Measurements from ENCODE around the gene CCN5. TPM values are rescaled to one million over a fixed set of nuclear protein-coding genes. Genes with fewer than 3 reads are reported as not detected.

CCN5 gene
- polyA plus RNA-seq, 2 donors, result 24.5 to 48.2 TPM

- Histone ChIP-seq H3K4me3 (ENCODE audit: low read depth in 1 of 2, low read length in 2 of 2) (no peak overlapping the region), H3K36me3 (ENCODE audit: control insufficient read depth in 2 of 2, insufficient read depth in 2 of 2, low read length in 1 of 2) (no peaks in the 10 kb centered on the region), H3K9me3 (ENCODE audit: control insufficient read depth in 2 of 2, insufficient read depth in 1 of 2, low read depth in 1 of 2, low read length in 1 of 2) (no peaks in the 10 kb centered on the region), H3K27ac (ENCODE audit: low read depth in 2 of 2, low read length in 1 of 2) (no peak overlapping the region), H3K27me3 (ENCODE audit: control insufficient read depth in 1 of 2, insufficient read depth in 2 of 2, low read length in 2 of 2) (no peaks in the 10 kb centered on the region), H3K4me1 (ENCODE audit: control insufficient read depth in 2 of 2, insufficient read depth in 2 of 2, low read length in 1 of 2) (peaks cover 0 to 6% of the 10 kb centered on the region in 2 donors)
- WGBS, 2 donors, result 84 to 88% methylated on average over 2 of the region's 2 CpGs
Observed at GRCh38 chr20:44722990-44723389, 7.8 kb downstream of the CCN5 start.

DNA sequence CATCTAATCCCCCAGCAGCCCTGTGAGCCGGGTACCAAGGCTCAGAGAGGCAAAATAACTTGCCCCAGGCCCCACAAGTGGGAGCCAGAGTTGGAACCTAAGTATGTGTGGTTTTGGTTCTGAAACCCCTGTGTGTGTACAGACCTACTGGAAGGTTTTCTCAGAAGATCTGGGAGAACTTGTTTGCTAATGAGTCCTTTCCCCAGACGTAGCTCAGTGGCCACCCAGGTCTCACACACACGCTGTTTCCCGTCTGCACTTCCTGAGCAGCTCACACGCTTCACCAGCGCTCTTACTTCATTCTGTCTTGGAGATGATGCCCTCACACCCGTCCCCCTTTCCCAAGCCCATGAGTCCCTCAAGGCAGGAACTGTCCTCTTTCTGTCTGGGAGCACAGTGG lies 8.2 kb downstream of the CCN5 start:
- 66 to 67% methylated on average over 7 of the region's 7 CpGs for WGBS, 2 donors
- Histone ChIP-seq H3K27me3 (ENCODE audit: control insufficient read depth in 1 of 2, insufficient read depth in 2 of 2, low read length in 2 of 2) (no peaks in the 10 kb centered on the region), H3K4me1 (ENCODE audit: control insufficient read depth in 2 of 2, insufficient read depth in 2 of 2, low read length in 1 of 2) (peaks cover 0 to 5% of the 10 kb centered on the region in 2 donors), H3K4me3 (ENCODE audit: low read depth in 1 of 2, low read length in 2 of 2) (no peak overlapping the region), H3K36me3 (ENCODE audit: control insufficient read depth in 2 of 2, insufficient read depth in 2 of 2, low read length in 1 of 2) (no peaks in the 10 kb centered on the region), H3K27ac (ENCODE audit: low read depth in 2 of 2, low read length in 1 of 2) (no peak overlapping the region), H3K9me3 (ENCODE audit: control insufficient read depth in 2 of 2, insufficient read depth in 1 of 2, low read depth in 1 of 2, low read length in 1 of 2) (no peaks in the 10 kb centered on the region)

DNA sequence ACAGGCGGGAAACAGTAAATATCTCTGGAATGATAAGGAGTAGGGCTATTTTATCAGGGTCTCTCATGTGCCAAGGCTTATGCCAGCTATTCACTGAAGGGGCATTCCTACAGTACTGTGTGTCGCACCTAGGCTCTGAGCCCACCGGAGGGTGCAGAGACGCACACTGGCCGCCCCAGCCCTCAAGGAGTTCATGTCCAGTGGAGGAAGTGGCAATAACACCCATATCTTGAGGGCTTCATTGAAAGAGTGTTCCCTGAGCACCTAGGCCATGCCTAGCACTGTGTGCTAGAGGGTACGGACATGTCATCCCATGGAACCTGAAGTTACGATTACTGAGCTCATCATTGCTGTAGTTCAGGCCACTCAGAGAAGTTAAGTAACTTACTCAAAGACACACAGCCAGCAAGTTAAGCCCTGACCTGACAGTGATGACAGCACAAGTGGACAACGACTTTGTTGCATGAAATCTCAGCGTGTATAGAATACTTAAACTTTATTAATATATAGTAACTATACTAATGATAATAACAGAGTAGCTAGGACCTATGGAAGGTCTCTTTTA lies 8.7 kb downstream of the CCN5 start:
- Histone ChIP-seq H3K9me3 (ENCODE audit: control insufficient read depth in 2 of 2, insufficient read depth in 1 of 2, low read depth in 1 of 2, low read length in 1 of 2) (no peaks in the 10 kb centered on the region), H3K27ac (ENCODE audit: low read depth in 2 of 2, low read length in 1 of 2) (no peak overlapping the region), H3K27me3 (ENCODE audit: control insufficient read depth in 1 of 2, insufficient read depth in 2 of 2, low read length in 2 of 2) (no peaks in the 10 kb centered on the region), H3K4me3 (ENCODE audit: low read depth in 1 of 2, low read length in 2 of 2) (no peak overlapping the region), H3K36me3 (ENCODE audit: control insufficient read depth in 2 of 2, insufficient read depth in 2 of 2, low read length in 1 of 2) (no peaks in the 10 kb centered on the region), H3K4me1 (ENCODE audit: control insufficient read depth in 2 of 2, insufficient read depth in 2 of 2, low read length in 1 of 2) (peaks cover 0 to 6% of the 10 kb centered on the region in 2 donors)
- 94 to 96% methylated on average over 9 of the region's 9 CpGs for whole genome bisulfite sequencing, 2 donors

- WGBS, 2 donors, result 54 to 66% methylated on average over 26 of the region's 26 CpGs
- no peak overlapping the region for H3K27ac ChIP-seq (ENCODE audit: low read depth in 2 of 2, low read length in 1 of 2)
Observed at GRCh38 chr20:44724423-44725091, 9.4 kb downstream of the CCN5 start.

DNA sequence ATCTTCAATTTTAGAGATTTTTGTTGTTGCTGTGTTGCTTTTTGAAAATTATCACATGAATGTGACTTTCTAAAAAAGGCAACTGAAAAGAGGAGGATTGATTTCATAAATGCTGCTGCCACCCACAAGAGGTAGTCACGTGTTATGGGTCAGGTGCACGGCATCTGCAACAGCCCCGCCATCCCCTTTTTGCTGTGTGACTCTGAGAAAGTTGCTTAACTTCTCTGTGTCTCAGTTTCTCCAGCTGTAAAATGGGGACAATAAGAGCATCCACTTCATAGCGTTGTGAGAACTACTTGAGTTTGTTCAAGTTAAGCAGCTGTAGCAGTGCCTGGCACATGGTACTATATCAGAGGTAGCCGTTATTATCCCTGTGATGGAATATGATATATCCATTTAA lies 10.7 kb downstream of the CCN5 start:
- Histone ChIP-seq H3K4me1 (ENCODE audit: control insufficient read depth in 2 of 2, insufficient read depth in 2 of 2, low read length in 1 of 2) (peaks cover 2 to 3% of the 10 kb centered on the region in 2 donors), H3K4me3 (ENCODE audit: low read depth in 1 of 2, low read length in 2 of 2) (no peak overlapping the region), H3K9me3 (ENCODE audit: control insufficient read depth in 2 of 2, insufficient read depth in 1 of 2, low read depth in 1 of 2, low read length in 1 of 2) (no peaks in the 10 kb centered on the region), H3K27ac (ENCODE audit: low read depth in 2 of 2, low read length in 1 of 2) (no peak overlapping the region), H3K36me3 (ENCODE audit: control insufficient read depth in 2 of 2, insufficient read depth in 2 of 2, low read length in 1 of 2) (no peaks in the 10 kb centered on the region), H3K27me3 (ENCODE audit: control insufficient read depth in 1 of 2, insufficient read depth in 2 of 2, low read length in 2 of 2) (no peaks in the 10 kb centered on the region)
- 72 to 80% methylated on average over 5 of the region's 5 CpGs for WGBS, 2 donors

More at GRCh38 chr20:44724423-44725091, 9.4 kb downstream of the CCN5 start:
- H3K4me3 ChIP-seq (ENCODE audit: low read depth in 1 of 2, low read length in 2 of 2), result no peak overlapping the region
- H3K27me3 ChIP-seq (ENCODE audit: control insufficient read depth in 1 of 2, insufficient read depth in 2 of 2, low read length in 2 of 2), result no peaks in the 10 kb centered on the region
- no peaks in the 10 kb centered on the region for H3K36me3 ChIP-seq (ENCODE audit: control insufficient read depth in 2 of 2, insufficient read depth in 2 of 2, low read length in 1 of 2)
- H3K4me1 ChIP-seq (ENCODE audit: control insufficient read depth in 2 of 2, insufficient read depth in 2 of 2, low read length in 1 of 2), result peaks cover 2 to 8% of the 10 kb centered on the region in 2 donors
- H3K9me3 ChIP-seq (ENCODE audit: control insufficient read depth in 2 of 2, insufficient read depth in 1 of 2, low read depth in 1 of 2, low read length in 1 of 2), result no peaks in the 10 kb centered on the region

DNA sequence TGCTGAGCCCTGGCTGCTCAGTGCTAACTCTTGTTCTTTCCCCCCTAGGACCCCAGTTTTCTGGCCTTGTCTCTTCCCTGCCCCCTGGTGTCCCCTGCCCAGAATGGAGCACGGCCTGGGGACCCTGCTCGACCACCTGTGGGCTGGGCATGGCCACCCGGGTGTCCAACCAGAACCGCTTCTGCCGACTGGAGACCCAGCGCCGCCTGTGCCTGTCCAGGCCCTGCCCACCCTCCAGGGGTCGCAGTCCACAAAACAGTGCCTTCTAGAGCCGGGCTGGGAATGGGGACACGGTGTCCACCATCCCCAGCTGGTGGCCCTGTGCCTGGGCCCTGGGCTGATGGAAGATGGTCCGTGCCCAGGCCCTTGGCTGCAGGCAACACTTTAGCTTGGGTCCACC lies 11.9 kb downstream of the CCN5 start:
- Histone ChIP-seq H3K4me1 (ENCODE audit: control insufficient read depth in 2 of 2, insufficient read depth in 2 of 2, low read length in 1 of 2) (peaks cover 2 to 3% of the 10 kb centered on the region in 2 donors), H3K27me3 (ENCODE audit: control insufficient read depth in 1 of 2, insufficient read depth in 2 of 2, low read length in 2 of 2) (no peaks in the 10 kb centered on the region), H3K4me3 (ENCODE audit: low read depth in 1 of 2, low read length in 2 of 2) (no peak overlapping the region), H3K27ac (ENCODE audit: low read depth in 2 of 2, low read length in 1 of 2) (no peak overlapping the region), H3K36me3 (ENCODE audit: control insufficient read depth in 2 of 2, insufficient read depth in 2 of 2, low read length in 1 of 2) (no peaks in the 10 kb centered on the region), H3K9me3 (ENCODE audit: control insufficient read depth in 2 of 2, insufficient read depth in 1 of 2, low read depth in 1 of 2, low read length in 1 of 2) (no peaks in the 10 kb centered on the region)
- 89% methylated on average over 11 of the region's 11 CpGs for WGBS, 2 donors

DNA sequence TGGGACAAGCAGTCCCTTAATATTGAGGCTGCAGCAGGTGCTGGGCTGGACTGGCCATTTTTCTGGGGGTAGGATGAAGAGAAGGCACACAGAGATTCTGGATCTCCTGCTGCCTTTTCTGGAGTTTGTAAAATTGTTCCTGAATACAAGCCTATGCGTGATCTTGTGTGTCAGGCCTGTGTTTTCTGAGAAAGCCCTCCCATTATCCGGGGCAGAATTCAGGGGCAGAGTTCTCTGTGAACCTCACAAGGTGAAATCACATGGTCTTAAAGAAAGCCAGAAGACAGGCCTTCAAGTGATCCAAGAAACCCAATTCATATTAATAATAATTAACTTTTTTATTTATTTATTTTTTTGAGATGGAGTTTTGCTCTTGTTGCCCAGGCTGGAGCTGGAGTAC lies 12.5 kb downstream of the CCN5 start:
- Histone ChIP-seq H3K27me3 (ENCODE audit: control insufficient read depth in 1 of 2, insufficient read depth in 2 of 2, low read length in 2 of 2) (no peaks in the 10 kb centered on the region), H3K27ac (ENCODE audit: low read depth in 2 of 2, low read length in 1 of 2) (no peak overlapping the region), H3K9me3 (ENCODE audit: control insufficient read depth in 2 of 2, insufficient read depth in 1 of 2, low read depth in 1 of 2, low read length in 1 of 2) (no peaks in the 10 kb centered on the region), H3K4me3 (ENCODE audit: low read depth in 1 of 2, low read length in 2 of 2) (no peak overlapping the region), H3K4me1 (ENCODE audit: control insufficient read depth in 2 of 2, insufficient read depth in 2 of 2, low read length in 1 of 2) (peaks cover 2 to 3% of the 10 kb centered on the region in 2 donors), H3K36me3 (ENCODE audit: control insufficient read depth in 2 of 2, insufficient read depth in 2 of 2, low read length in 1 of 2) (no peaks in the 10 kb centered on the region)
- WGBS, 2 donors, result 62 to 66% methylated on average over 2 of the region's 2 CpGs

GRCh38 chr20:44728801-44729443 lies 13.8 kb downstream of the CCN5 start:
- H3K27me3 ChIP-seq (ENCODE audit: control insufficient read depth in 1 of 2, insufficient read depth in 2 of 2, low read length in 2 of 2), result no peaks in the 10 kb centered on the region
- H3K4me3 ChIP-seq (ENCODE audit: low read depth in 1 of 2, low read length in 2 of 2), result no peak overlapping the region
- H3K4me1 ChIP-seq (ENCODE audit: control insufficient read depth in 2 of 2, insufficient read depth in 2 of 2, low read length in 1 of 2), result peaks cover 2 to 3% of the 10 kb centered on the region in 2 donors
- no peak overlapping the region for H3K27ac ChIP-seq (ENCODE audit: low read depth in 2 of 2, low read length in 1 of 2)
- H3K9me3 ChIP-seq (ENCODE audit: control insufficient read depth in 2 of 2, insufficient read depth in 1 of 2, low read depth in 1 of 2, low read length in 1 of 2), result no peaks in the 10 kb centered on the region
- 19 to 25% methylated on average over 9 of the region's 9 CpGs for WGBS, 2 donors
- H3K36me3 ChIP-seq (ENCODE audit: control insufficient read depth in 2 of 2, insufficient read depth in 2 of 2, low read length in 1 of 2), result no peaks in the 10 kb centered on the region

GRCh38 chr20:44730441-44730840 lies 15.3 kb downstream of the CCN5 start:
- Histone ChIP-seq H3K4me3 (ENCODE audit: low read depth in 1 of 2, low read length in 2 of 2) (no peak overlapping the region), H3K27ac (ENCODE audit: low read depth in 2 of 2, low read length in 1 of 2) (no peak overlapping the region), H3K36me3 (ENCODE audit: control insufficient read depth in 2 of 2, insufficient read depth in 2 of 2, low read length in 1 of 2) (no peaks in the 10 kb centered on the region), H3K9me3 (ENCODE audit: control insufficient read depth in 2 of 2, insufficient read depth in 1 of 2, low read depth in 1 of 2, low read length in 1 of 2) (no peaks in the 10 kb centered on the region), H3K4me1 (ENCODE audit: control insufficient read depth in 2 of 2, insufficient read depth in 2 of 2, low read length in 1 of 2) (peaks cover 2 to 3% of the 10 kb centered on the region in 2 donors), H3K27me3 (ENCODE audit: control insufficient read depth in 1 of 2, insufficient read depth in 2 of 2, low read length in 2 of 2) (no peaks in the 10 kb centered on the region)
- 68 to 70% methylated on average over 2 of the region's 2 CpGs for WGBS, 2 donors

All from esophagus (tissue), 2 donors.